Glutamatergic neuron (in vitro differentiated cells): ENCODE data around the gene CD209. TPM values are rescaled to one million over a fixed set of nuclear protein-coding genes. Genes with fewer than 3 reads are reported as not detected.
"Not testable (repeated sequence)": the region's sequence is repeated elsewhere in the genome, so short reads cannot be mapped to it uniquely, and the experiment has no call there.

Experiments used
- DNase-seq: peaks from one replicate; pipeline ENCODE4 v3.0.0; 2022
- H3K27ac Mint-ChIP-seq: one replicate; pipeline ENCODE4 v1.8.0; 2020; ENCODE audit warnings: mild to moderate bottlenecking, mixed read lengths, inconsistent platforms; ENCODE audit not compliant: unreplicated experiment
- H3K27me3 Mint-ChIP-seq: one replicate; pipeline ENCODE4 v1.8.0; 2020; ENCODE audit warnings: mild to moderate bottlenecking, moderate library complexity, mixed read lengths, inconsistent platforms; ENCODE audit not compliant: unreplicated experiment
- H3K36me3 Mint-ChIP-seq: one replicate; pipeline ENCODE4 v1.8.0; 2020; ENCODE audit warnings: mild to moderate bottlenecking, mixed read lengths, inconsistent platforms; ENCODE audit not compliant: unreplicated experiment
- H3K4me1 Mint-ChIP-seq: one replicate; pipeline ENCODE4 v1.8.0; 2020; ENCODE audit warnings: mild to moderate bottlenecking, low read depth, mixed read lengths, inconsistent platforms; ENCODE audit not compliant: unreplicated experiment
- H3K4me3 Mint-ChIP-seq: one replicate; pipeline ENCODE4 v1.8.0; 2020; ENCODE audit warnings: mild to moderate bottlenecking, mixed read lengths, inconsistent platforms; ENCODE audit not compliant: unreplicated experiment
- H3K9me3 Mint-ChIP-seq: one replicate; pipeline ENCODE4 v1.8.0; 2020; ENCODE audit warnings: mild to moderate bottlenecking, moderate library complexity, mixed read lengths, inconsistent platforms; ENCODE audit not compliant: unreplicated experiment
- total RNA-seq: library from RNA; stranded (reverse); fragmentation: NEBNext Ultra II Directional; extraction: Animal tissue kit (Norgen Biotek cat#: 25700); gene quantifications from one replicate; pipeline ENCODE4 v1.2.1, GENCODE V29; 2021; ENCODE audit not compliant: unreplicated experiment
- TF ChIP-seq, protein P1 (sequence below): fragments of 200-600 bp; sonication (generic); IDR thresholded peaks from one replicate; pipeline ENCODE4 v1.5.0; 2021; ENCODE audit not compliant: partially characterized antibody, unreplicated experiment

CD209 gene
- total RNA-seq, 1 donor from 2014 or later, result not detected

DNA sequence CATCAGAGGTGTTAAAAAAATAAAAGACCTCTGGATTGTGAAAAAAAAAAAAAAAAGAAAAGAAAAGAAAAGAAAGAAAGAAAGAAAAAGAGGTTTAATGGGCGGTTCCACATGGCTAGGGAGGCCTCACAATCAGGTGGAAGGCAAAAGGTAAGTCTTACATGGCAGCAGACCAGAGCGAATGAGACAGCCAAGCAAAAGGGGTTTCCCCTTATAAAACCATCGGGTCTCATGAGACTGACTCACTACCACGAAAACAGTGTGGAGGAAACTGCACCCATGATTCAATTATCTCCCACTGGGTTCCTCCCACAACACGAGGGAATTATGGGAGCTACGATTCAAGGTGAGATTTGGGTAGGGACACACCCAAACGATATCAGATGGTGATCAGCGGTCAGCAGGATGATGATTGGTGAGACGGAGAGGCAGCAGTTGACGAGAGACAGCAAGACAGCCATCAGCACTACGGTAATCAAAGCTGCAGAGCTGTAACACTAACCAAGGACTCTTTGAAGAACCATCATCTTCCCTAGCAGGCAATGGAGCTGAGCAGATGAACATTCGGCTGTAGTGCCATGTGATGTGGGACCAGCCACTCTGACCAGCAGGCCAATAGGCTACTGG is 3.9 kb upstream of the CD209 start:
- TF ChIP-seq, protein P1, sequence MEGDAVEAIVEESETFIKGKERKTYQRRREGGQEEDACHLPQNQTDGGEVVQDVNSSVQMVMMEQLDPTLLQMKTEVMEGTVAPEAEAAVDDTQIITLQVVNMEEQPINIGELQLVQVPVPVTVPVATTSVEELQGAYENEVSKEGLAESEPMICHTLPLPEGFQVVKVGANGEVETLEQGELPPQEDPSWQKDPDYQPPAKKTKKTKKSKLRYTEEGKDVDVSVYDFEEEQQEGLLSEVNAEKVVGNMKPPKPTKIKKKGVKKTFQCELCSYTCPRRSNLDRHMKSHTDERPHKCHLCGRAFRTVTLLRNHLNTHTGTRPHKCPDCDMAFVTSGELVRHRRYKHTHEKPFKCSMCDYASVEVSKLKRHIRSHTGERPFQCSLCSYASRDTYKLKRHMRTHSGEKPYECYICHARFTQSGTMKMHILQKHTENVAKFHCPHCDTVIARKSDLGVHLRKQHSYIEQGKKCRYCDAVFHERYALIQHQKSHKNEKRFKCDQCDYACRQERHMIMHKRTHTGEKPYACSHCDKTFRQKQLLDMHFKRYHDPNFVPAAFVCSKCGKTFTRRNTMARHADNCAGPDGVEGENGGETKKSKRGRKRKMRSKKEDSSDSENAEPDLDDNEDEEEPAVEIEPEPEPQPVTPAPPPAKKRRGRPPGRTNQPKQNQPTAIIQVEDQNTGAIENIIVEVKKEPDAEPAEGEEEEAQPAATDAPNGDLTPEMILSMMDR, result no peak
- H3K9me3 Mint-ChIP-seq, result peaks cover 16% of the 10 kb centered on the region
- DNase-seq, result no peak
- peaks cover 2% of the 10 kb centered on the region for H3K27me3 Mint-ChIP-seq
- H3K4me3 Mint-ChIP-seq, result no peak overlapping the region
- H3K36me3 Mint-ChIP-seq, result peaks cover 16% of the 10 kb centered on the region
- no peaks in the 10 kb centered on the region for H3K4me1 Mint-ChIP-seq
- H3K27ac Mint-ChIP-seq, result no peak overlapping the region

DNA sequence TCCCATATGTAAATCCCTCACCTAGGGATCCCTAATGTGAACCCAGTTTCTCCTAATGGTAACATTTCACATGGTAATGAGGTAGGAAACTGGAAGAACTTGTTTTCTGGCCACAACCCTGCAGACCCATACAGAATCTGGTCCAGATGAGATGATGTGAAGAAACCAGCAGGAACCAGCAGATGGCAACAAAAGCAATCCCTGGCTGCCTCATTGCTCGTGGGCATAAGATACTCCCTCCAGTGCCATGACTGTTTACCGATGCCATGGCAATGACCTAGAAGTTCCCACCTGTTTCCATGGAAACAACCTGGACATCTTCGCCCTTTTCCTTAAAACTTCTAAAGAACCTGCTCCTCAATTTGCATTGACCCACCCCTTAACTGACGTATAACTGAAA is 1.4 kb upstream of the CD209 start:
- H3K36me3 Mint-ChIP-seq, result peaks cover 9% of the 10 kb centered on the region
- no peak for DNase-seq
- H3K27ac Mint-ChIP-seq, result no peak overlapping the region

DNA sequence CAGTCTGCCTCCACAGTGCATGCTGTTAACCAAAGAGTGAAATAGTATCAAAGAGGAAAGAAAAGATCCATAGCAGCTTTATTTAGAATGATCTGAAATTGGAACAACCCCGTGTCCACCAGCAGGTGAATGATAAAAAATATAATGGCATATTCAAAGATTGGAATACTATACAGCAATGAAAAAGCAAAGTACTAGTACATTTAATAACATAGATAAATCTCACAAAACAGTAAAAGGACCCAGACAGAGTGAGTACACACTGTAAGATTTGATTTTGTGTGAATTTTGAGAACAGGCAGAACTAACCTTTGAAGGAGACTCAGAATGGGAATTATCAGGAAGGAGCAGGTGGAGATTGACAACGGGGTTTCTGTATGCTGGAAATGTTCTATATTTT is 837 bp upstream of the CD209 start:
- peak overlapping the region; percentile 16 for H3K27ac Mint-ChIP-seq
- peaks cover 4% of the 10 kb centered on the region for H3K27me3 Mint-ChIP-seq
- no peak overlapping the region for H3K4me3 Mint-ChIP-seq
- H3K4me1 Mint-ChIP-seq, result peaks cover 11% of the 10 kb centered on the region
- H3K9me3 Mint-ChIP-seq, result peaks cover 11% of the 10 kb centered on the region
- peaks cover 9% of the 10 kb centered on the region for H3K36me3 Mint-ChIP-seq
- DNase-seq, result no peak
- TF ChIP-seq, protein P1, result no peak

More for the DNA sequence above, 1.4 kb upstream of the CD209 start:
- no peak overlapping the region for H3K4me3 Mint-ChIP-seq
- peaks cover 2% of the 10 kb centered on the region for H3K27me3 Mint-ChIP-seq
- peaks cover 8% of the 10 kb centered on the region for H3K9me3 Mint-ChIP-seq
- peaks cover 8% of the 10 kb centered on the region for H3K4me1 Mint-ChIP-seq
- TF ChIP-seq, protein P1, result no peak

DNA sequence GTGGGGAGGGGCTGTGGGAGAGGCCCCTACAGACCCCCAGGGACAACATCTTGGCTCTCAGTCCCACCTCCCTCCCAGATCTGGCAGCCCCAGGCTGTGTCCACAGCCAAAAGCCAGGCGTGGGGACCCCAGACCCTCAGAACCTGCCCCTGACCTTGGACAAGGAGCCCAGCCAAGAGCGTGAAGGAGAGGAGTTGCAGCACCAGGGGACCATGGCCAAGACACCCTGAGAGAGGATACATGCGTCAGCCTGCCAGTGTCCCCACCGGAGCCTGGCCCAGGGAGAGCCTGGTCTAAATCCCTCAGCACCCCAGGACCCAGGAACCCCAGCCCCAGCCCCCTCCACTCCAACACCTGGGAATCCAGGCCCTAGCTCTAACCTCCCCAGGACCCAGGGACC is 1.0 kb downstream of the CD209 start:
- H3K36me3 Mint-ChIP-seq, DNase-seq, H3K27me3 Mint-ChIP-seq, H3K27ac Mint-ChIP-seq, H3K4me3 Mint-ChIP-seq: not testable (repeated sequence)
- Mint-ChIP-seq H3K4me1 (peaks cover 25% of the 10 kb centered on the region), H3K9me3 (peaks cover 12% of the 10 kb centered on the region)

DNA sequence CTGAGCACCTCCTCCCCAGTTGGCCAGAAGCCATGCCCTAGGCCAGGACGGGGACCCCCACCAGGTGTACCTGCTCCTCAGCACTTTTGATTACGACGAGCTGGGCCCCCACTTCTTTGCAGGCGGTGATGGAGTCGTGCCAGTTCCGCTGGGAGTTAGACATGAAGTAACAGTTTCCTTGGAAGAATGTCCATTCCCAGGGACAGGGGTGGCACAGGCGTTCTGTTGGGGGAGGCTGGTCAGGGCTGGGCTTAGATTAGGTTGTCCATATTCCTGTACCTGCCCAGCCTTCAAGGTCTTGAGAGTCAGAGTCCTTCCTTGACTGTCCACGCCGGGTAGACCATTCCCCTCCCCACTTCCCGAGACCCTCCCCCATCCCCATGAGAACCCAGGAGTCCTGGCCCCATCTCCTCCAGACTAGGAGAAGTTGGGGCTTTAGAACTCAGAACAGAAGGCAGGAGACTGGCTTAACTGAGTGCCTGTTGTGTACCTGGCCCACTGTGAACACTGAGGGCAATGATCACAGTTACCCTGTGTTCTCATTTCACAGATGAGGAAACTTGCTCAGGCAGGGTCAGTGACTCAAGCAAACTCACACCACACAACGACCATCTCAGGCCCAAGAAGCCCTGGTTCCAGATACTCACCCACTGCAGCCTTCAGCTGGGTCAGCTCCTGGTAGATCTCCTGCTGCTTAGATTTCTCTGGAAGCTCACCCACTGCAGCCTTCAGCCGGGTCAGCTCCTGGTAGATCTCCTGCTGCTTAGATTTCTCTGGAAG is 2.3 kb downstream of the CD209 start:
- Mint-ChIP-seq H3K4me3 (peak overlapping the region; percentile 11), H3K27ac (peak overlapping the region; percentile 18), H3K27me3 (peaks cover 4% of the 10 kb centered on the region)

More for the DNA sequence above, 2.3 kb downstream of the CD209 start:
- Mint-ChIP-seq H3K4me1 (peaks cover 25% of the 10 kb centered on the region), H3K36me3 (peaks cover 5% of the 10 kb centered on the region), H3K9me3 (peaks cover 15% of the 10 kb centered on the region)
- TF ChIP-seq, protein P1, result no peak
- DNase-seq, result no peak
